Amniotic stem cell (primary cell): ENCODE results near the gene GGCX.
"Not testable (repeated sequence)": the region's sequence is repeated elsewhere in the genome, so short reads cannot be mapped to it uniquely, and the experiment has no call there.

Source experiments
- DNase-seq: peaks from one replicate; lab custom pipeline; 2025; lab: John Stamatoyannopoulos, UW

GGCX gene

DNA sequence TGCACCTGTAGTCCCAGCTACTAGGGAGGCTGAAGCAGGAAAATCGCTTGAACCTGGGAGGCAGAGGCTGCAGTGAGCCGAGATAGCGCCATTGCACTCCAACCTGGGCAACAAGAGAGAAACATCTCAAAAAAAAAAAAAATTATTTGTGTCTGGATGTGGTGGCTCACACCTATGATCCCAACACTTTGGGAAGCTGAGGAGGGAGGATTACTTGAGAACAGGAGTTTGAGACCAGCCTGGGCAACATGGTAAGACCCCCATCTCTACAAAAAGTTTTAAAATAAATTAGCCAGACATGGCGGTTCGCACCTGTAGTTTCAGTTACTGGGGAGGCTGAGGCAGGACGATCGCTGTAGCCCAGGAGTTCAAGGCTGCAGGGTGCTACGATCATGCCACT is 14.4 kb upstream of the GGCX start:
- DNase-seq: no peak

DNA sequence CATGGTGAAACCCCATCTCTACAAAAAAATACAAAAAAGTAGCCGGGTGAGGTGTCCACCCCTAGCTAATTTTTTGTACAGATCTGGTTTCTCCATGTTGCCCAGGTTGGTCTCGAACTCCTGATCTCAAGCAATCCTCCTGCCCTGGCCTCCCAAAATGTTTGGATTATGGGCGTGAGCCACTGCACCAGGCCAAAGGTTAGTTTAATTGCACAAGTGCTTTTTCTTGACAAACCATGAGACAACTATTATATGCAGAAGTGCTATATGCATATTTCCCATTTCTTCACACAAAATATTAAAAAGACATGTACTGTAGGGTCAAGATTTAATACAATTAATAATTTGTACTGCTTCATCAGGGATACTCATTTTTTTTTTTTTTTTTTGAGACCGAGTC is 5.0 kb upstream of the GGCX start:
- DNase-seq: no peak

DNA sequence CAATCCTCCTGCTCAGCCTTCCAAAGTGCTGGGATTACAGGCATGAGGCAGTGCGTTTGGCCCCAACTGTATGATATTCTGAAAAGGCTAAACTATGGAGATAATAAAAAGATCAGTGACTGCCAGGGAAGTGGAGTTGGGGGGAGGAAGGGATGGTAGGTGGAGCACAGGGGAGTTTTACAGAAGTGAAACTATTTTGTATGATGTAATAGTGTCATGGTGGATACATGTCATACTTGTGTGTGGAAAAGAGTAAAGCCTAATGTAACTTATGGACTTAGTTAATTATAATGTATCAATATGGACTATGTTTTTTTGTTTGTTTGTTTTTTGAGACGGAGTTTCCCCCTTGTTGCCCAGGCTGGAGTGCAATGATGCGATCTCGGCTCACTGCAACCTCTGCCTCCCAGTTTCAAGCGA is 2.9 kb upstream of the GGCX start:
- DNase-seq: no peak

DNA sequence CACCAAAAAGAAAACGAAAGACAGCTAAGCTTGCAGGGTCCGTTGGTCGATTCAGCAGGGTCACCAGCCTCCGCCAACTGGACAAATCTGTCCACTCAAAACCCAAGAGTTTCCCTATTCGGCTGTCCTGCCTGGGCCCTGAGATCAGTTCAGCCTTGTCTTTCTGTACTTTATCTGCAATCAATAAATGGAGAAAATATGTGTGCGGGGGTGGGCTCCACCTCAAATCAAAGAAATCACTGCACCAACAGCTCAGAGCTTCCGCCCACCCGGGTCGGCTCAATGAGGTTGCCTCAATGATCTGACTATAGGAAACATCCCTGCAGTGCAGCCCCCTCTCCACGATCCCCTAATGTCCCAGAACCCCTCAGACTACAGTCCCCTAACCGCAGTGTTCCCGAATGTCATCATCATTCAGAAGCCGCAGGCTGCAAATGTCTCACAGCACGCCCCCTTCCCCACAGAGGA is 447 bp downstream of the GGCX start:
- DNase-seq: no peak

DNA sequence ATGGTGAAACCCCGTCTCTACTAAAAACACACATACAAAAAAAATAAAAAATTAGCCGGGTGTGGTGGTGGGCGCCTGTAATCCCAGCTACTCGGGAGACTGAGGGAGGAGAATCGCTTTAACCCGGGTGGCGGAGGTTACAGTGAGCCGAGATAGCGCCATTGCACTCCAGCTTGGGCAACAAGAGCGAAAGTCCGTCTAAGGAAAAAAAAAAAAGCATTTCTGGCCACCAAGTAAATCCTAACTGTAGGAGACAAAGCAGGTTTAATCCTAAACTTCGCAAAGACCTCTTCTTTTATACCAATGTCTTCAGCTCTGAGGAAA is 928 bp downstream of the GGCX start:
- DNase-seq: not testable (repeated sequence)

DNA sequence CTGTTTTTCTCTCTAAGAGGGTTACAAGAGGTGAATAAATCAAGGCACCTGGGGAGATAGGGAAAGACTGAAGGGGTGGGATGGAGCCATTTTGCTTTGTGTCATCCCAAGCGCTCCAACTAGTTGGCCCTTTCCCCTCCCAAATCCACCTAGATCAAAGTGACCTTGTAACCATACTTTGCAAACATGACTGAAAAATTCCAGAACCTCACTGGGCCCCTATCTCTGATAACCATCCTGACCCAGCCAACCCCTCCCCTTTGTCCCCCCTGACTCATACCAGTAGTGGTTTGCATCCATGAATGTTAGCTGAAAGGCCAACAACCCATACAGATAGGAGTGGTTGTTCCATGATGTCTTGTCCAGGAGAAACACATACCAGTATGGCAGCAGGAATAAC is 3.1 kb downstream of the GGCX start:
- no peak for DNase-seq

DNA sequence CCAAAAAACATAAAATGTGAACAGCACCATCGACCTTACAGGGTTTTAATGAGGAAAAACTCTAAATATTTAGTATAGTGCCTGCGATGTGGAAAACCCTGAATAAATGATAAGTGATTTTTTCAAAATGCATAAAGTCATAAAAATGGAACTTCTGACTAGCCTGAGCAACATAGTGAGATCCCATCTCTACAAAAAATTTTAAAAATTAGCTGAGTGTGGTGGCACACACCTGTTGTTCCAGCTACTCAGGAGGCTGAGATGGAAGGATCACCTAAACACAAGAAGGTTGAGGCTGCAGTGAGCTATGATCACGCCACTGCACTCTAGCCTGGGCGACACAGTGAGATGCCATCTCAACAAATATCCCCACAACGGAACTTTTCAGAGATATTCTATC is 4.2 kb downstream of the GGCX start:
- DNase-seq: no peak

DNA sequence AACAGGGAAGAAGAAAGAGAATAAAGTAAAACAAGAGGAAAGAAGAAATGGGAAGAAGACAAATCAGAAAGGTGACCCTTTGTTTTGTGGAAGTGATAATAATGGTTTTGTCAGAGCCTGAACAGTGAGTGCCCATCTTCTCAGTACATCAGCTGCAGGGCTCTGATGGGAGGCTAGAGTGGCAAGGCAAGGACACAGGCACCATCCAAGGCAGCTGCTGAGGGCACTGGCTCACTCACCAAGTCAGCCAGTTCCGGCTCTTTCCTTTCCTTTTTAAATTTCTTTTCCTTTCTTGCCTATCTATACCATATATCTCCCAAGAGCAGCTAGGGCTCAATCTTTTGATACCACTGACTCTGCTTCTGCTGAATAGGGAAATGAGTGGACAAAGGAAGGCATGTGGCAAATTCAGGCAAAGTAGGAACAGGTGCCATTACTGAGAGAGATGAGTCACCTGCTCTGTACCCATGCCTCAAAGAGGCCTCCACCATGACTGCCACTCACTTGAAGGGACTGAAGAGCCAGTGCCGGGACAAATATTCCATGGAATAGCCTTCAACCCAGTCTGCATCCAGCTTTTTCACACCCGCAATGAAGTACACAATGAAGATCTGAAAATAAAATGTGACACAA is 6.2 kb downstream of the GGCX start:
- no peak for DNase-seq

DNA sequence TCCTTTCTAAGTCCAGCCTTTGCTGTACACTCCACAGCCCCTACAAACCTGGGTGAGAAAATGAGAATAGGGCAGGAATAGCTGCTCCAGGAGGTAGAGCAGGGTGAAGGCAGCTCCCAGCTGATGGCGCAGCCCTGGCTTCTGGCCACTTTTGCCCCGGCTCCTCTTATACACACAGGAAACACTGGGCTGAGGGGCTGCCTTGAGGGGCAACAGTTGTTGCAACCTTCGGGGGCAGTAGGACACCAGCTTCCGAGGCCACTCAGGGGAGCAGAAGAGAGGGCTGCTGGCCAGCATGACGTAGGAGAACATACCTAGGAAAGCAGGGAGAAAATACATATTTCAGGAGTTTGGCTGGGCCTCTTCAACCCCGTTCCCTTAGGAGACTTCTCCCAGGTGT is 8.1 kb downstream of the GGCX start:
- no peak for DNase-seq

DNA sequence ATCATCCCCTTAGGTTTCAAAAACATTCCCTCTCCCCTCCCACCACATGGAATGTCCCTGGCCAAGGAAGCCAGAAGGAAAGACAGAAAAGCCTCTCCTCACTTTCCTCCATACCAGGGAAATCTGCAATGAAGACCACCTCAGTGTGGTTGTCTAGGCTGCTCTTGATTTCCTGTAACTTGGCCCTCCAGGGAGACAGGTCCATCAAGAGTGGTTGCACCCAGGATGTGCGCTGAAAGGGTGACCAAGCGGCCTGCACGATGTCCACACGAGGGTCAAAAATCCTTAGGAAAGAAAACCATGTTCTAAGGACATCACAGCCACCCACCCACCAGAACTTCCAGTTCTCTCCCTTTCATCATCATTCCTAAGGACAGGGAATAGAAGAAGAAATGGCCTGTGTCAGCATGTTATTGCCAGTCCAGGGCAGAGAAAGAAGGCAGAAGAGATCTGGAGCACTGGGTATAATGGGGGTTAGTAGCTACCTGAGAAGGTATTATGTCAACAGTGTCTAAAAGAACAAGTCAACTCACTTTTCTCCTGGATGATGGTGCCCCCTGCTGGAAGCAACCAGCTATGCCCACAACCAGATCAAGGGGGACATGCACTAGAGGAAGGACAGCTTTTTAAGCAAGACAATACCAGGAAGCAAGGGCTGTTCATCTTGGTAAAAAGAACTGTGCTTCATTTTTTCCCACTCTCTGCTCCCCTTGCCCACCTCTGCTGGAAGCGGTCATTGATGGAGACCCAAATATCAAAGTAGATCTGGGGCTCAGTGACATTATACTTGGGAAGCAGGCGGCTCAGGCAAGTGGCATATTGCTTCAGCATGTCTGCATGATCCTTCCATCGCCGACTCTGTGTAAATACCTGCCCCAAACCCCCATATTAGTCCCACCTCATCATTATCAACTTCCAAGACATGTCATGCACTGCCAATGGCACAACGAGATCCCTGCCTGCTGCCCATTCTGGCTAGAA is 9.3 kb downstream of the GGCX start:
- DNase-seq: peak; percentile 42

DNA sequence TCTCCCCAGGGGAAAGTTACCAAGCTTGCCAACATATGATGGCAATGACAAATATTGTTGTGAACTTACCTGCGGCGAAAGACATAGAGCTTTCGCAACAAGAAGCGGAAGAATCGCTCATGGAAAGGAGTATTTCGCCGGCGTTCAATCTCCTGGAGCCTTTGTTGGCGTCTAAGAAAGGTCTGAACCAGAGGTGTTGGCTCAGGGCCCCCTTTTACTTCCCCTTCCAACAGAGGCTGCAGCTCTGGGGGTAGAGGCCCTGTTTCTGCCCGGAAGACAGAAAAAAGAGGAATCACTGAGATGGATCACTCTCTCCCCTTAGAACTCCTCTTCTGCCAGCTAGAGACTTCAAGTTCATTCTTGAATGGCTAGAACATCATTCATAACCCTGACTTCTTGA is 10.8 kb downstream of the GGCX start:
- no peak for DNase-seq

DNA sequence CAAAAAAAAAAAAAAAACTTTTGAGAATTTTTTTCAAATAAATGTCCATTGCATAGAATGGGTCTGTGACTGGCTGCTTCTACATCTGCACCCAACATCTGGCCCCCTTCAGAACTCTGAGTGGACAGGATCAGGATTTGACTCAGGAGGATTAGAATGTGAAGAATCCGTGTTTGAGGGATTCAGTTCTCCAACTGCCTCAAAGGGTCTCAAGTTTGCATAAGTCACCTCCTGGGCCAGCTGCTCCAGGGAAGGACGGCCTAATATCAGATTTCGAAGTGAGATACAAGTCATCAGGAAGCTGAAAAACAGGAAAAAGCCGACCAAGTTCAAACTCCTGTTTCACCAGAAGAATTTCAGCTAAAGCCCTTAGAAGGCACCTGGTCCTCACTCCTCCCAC is 11.5 kb downstream of the GGCX start:
- peak; percentile 42 for DNase-seq

DNA sequence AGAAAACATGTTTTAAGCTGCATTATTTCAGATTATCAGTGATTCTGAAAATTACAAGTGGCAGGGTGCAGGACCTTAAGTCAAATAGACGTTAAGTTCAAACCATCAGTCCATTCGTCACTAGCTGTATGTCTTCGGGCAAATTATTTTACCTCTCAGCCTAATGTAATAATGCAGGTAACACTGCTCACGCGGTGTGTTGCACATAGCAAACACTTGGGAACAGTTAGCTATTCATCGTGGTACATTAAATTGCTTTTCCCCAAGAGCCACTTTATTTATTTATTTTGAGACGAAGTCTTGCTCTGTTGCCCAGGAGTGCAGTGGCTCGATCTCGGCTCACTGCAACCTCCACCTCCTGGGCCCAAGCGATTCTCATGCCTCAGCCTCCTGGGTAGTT is 12.2 kb downstream of the GGCX start:
- DNase-seq: no peak

DNA sequence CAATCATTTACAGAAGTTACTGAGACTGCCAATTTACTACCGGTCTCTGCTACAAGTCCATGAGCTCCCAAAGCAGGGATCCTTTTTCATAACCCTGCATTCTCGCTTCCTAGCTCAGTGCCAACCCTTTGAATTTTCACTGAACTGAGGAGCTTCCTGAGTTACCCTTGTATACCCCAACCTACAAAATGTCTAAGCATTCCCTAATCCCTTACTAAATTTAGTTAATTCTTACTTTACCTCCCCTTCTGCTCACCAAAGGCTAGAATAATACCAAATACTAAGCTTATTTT is 12.7 kb downstream of the GGCX start:
- DNase-seq: no peak

DNA sequence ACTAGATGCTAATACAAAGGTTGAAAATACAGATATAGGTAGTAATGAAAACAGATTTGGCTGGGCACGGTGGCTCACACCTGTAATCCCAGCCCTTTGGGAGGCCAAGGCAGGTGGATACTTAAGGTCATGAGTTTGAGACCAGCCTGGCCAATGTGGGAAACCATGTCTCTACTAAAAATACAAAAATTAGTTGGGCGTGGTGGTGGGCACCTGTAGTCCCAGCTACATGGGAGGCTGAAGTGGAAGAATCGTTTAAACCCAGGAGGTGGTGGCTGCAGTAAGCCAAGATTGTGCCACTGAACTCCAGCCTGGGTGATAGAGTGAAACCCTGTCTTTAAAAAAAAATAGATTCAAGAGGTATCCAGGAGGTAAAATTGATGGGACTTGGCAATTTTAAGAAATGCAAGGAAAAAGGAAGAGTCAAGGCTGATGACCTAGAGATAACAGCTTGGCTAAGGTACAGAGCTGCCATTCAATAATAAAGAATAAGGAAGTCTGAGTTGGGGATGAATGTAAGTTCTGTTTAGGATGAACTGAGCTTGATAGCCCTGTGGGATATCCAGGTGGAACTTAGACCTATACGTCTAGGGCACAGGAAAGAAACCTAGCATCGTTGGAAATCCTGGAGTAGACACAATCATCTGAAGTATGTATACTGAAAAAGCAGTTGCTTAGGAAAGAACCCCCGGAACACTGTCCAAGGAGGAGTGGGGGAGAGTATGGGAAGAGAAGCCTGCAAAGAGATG is 13.3 kb downstream of the GGCX start:
- DNase-seq: no peak

DNA sequence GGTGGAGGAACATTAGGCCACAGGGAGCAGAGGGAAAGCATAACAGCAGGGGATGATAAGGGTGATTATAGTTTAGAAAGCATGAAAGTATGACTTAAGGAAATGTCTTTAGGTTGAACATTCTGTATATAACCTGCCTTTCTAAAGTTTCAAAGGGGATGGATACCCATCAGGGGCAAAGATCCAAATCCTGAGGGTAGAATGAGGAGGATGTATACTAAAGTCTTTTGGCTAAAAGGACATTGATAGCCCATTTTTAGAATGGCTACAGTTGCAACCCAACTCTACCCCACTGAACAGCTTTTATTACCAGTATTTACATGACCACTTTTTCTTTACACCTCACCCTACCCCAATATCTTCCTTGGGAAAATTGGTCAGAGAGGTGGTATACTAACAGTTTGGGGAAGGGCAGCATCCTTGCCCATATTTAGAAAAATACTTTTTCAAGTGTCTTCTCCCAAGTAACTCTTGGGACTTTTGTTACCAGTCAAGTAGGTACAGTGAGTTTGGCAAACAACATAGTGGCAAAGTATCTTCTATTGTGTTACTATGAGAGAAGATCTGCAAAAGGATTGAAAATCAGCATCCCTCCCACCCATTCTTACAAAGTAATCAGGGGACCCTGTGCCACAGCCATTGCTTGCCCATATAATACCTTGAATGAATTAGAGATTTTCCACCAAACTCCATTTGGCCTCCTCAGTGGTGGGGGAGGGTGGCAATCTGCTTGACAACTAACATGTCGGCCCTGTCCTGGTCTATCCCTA is 14.0 kb downstream of the GGCX start:
- no peak for DNase-seq

DNA sequence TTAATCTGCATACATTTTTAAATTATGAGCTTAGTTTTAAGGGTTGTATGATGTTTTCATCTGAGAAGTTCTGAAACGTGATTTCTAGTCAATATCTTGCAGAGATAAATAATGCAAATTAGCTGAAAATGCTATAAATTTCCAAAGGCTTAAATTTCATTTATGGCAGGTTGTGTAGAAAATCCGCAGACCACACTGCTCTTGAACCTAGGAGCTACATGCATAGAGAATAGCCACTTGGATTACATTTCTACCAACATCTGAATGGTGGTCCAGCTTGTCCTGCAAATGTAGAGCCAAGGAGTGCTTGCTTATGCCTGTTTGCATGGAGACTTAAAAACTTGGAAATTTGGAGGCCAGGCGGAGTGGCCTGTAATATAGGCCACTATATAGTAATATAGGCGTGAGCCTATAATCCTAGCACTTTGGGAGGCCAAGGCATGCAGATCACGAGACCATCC is 15.5 kb downstream of the GGCX start:
- no peak for DNase-seq

DNA sequence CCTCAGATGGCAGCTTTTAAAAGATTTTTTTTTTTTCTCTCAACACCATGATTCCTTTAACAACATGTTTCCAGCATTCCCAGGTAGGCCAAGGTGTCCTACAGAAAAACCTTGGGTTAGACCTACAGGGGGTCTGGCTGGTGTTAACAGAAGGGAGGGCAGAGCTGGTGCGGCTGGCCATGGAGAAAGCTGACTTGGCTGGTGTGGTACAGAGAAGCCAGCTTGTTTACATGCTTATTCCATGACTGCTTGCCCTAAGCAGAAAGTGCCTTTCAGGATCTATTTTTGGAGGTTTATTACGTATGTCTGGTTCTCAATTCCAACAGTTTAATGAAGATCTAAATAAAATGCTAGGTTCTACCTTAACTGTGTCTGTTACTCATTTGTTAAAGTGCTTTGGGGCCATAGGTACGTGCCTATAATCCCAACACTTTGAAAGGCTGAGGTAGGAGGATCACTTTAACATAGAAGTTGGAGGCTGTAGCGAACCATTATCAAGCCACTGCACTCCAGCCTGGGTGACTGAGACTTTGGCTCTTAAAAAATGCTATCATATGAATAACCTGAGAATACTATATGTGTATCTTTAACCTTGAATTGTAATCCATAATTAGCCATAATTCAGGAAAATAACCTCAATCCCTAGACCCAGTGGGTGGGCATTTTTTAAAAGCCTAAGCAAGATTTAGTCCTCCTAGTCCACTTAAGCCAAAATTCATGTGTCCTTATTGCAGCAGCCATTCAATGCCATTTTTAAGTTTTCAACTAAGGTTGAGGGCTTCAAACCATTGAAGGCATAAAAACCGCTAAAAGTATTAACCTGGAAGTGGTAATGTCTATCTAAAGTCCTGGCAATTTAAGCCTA is 16.1 kb downstream of the GGCX start:
- DNase-seq: not testable (repeated sequence)

DNA sequence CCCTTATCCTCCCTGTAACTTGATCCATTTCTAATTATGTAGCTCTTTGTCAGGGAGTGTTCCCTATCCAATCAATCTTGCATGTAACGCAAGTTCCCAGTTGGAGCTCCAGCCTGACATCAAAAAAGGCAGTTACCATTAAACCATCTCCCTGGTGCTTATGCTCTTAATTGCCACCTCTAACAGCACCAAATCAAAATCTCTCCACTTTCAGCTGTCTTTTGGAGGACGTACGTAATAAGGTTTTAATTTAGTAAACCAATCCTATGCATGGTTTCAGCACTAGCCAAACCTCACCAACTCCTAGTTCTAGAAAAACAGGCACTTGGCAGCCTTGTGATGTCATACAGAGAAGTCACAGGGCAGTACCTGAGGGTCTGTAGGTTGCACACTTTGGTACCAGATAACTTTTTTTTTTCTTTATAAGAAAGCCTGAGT is 17.0 kb downstream of the GGCX start:
- not testable (repeated sequence) for DNase-seq

DNA sequence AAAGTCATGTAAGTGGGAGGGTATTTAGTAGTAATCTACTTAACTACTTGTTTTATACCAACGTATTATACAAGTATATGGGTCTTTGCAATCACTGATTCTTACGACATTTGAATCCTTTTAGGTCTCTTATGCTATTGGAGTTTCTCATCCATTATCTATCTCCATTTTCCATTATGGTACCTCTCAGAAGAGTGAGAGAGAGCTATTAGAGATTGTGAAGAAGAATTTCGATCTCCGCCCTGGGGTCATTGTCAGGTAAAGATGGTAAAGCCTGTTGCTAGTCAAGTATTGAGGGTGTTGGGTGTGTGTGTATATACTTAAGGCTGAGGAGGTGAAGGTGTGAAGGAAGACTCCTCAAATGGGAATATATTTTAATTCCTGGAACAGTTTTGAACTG is 18.5 kb downstream of the GGCX start:
- no peak for DNase-seq
